ENCODE data around the gene ICAM4. TPM values are rescaled to one million over a fixed set of nuclear protein-coding genes. Genes with fewer than 3 reads are reported as not detected.

ICAM4 gene
- total and polyA plus RNA-seq, 5 experiments from 2014 or later = 0.22 to 0.57 (median 0.42) TPM; not detected in 2

- Mint-ChIP-seq H3K27ac (no peak overlapping the region), H3K4me3 (no peak overlapping the region), H3K4me1 (peaks cover 12 to 35% (median 27%) of the 10 kb centered on the region in 4 donors), H3K27me3 (no peaks in the 10 kb centered on the region), H3K9me3 (no peaks in the 10 kb centered on the region), H3K36me3 (peaks cover 5 to 58% (median 10%) of the 10 kb centered on the region in 3 donors)
- no peak for ATAC-seq
- POLR2A ChIA-PET = no interaction called here
- DNase-seq = no peak
Observed at GRCh38 chr19:10256551-10256950, 30.2 kb upstream of the ICAM4 start.

GRCh38 chr19:10256970-10257615 is 29.7 kb upstream of the ICAM4 start:
- Mint-ChIP-seq H3K27me3 (no peaks in the 10 kb centered on the region), H3K4me3 (peak overlapping the region in 2 of 10 donors; percentile 45 to 50), H3K4me1 (peaks cover 11 to 31% (median 22%) of the 10 kb centered on the region in 4 donors), H3K36me3 (peaks cover 5 to 58% (median 10%) of the 10 kb centered on the region in 3 donors), H3K27ac (peak overlapping the region in 4 of 10 donors; percentile 47 to 86 (median 63)), H3K9me3 (no peaks in the 10 kb centered on the region)
- POLR2A ChIA-PET = interaction anchor here (1.4 kb wide), 1 partner anchor 58 kb away, joined by 3 read pairs; the partner anchor contains the start of gene FDX2
- no peak for ATAC-seq
- DNase-seq = no peak

GRCh38 chr19:10258080-10258710 is 28.6 kb upstream of the ICAM4 start:
- POLR2A ChIA-PET = interaction anchor here (0.6 to 1.4 kb wide), 7 partner anchors 8 to 130 kb away, joined by 3 to 4 read pairs (median 3); partner anchors contain the start of genes FDX2 and TYK2
- no peak overlapping the region for H3K27ac Mint-ChIP-seq
- H3K4me3 Mint-ChIP-seq = peak overlapping the region in 1 of 10 donors; percentile 29
- no peaks in the 10 kb centered on the region for H3K27me3 Mint-ChIP-seq
- H3K36me3 Mint-ChIP-seq = peaks cover 5 to 54% (median 10%) of the 10 kb centered on the region in 3 donors
- H3K9me3 Mint-ChIP-seq = no peaks in the 10 kb centered on the region
- DNase-seq = no peak
- peaks cover 11 to 26% (median 15%) of the 10 kb centered on the region in 4 donors for H3K4me1 Mint-ChIP-seq
- no peak for ATAC-seq

GRCh38 chr19:10259162-10259905 is 27.4 kb upstream of the ICAM4 start:
- Mint-ChIP-seq H3K4me1 (peaks cover 6 to 16% (median 7%) of the 10 kb centered on the region in 4 donors), H3K27ac (peak overlapping the region in 2 of 10 donors; percentile 15 to 59), H3K27me3 (no peaks in the 10 kb centered on the region), H3K9me3 (no peaks in the 10 kb centered on the region), H3K36me3 (peaks cover 5 to 47% (median 10%) of the 10 kb centered on the region in 3 donors), H3K4me3 (no peak overlapping the region)
- ATAC-seq (peak; percentile 88 to 97), DNase-seq (peak; percentile 68 to 95 (median 84))
- POLR2A ChIA-PET = interaction anchor here (0.6 to 1.4 kb wide), 10 partner anchors 9 to 717 kb away, joined by 3 to 5 read pairs (median 3); partner anchors contain the start of gene TYK2

GRCh38 chr19:10260141-10260584 is 26.6 kb upstream of the ICAM4 start:
- H3K4me3 Mint-ChIP-seq = no peak overlapping the region
- no peak overlapping the region for H3K27ac Mint-ChIP-seq
- H3K36me3 Mint-ChIP-seq = peaks cover 5 to 38% (median 8%) of the 10 kb centered on the region in 3 donors
- no peaks in the 10 kb centered on the region for H3K27me3 Mint-ChIP-seq
- H3K4me1 Mint-ChIP-seq = peaks cover 4 to 15% (median 7%) of the 10 kb centered on the region in 4 donors
- POLR2A ChIA-PET = interaction anchor here (0.6 to 1.4 kb wide), 2 partner anchors 137 to 174 kb away, joined by 3 to 4 read pairs; no protein-coding TSS in a partner anchor
- DNase-seq (no peak), ATAC-seq (no peak)
- H3K9me3 Mint-ChIP-seq = no peaks in the 10 kb centered on the region

- ATAC-seq (no peak), DNase-seq (no peak)
- Mint-ChIP-seq H3K4me1 (peaks cover 0 to 4% (median 2%) of the 10 kb centered on the region in 4 donors), H3K9me3 (no peaks in the 10 kb centered on the region), H3K27me3 (no peaks in the 10 kb centered on the region), H3K27ac (no peak overlapping the region), H3K36me3 (peaks cover 0 to 15% (median 0%) of the 10 kb centered on the region in 3 donors), H3K4me3 (no peak overlapping the region)
- POLR2A ChIA-PET = interaction anchor here (0.7 kb wide), 1 partner anchor 126 kb away, joined by 3 read pairs; no protein-coding TSS in a partner anchor
Observed at GRCh38 chr19:10262771-10263170, 24.0 kb upstream of the ICAM4 start.

GRCh38 chr19:10266706-10267105 is 20.0 kb upstream of the ICAM4 start:
- ATAC-seq (no peak), DNase-seq (no peak)
- H3K36me3 Mint-ChIP-seq = no peaks in the 10 kb centered on the region
- no peaks in the 10 kb centered on the region for H3K9me3 Mint-ChIP-seq
- no peak overlapping the region for H3K4me3 Mint-ChIP-seq
- no peak overlapping the region for H3K27ac Mint-ChIP-seq
- peaks cover 4 to 24% (median 16%) of the 10 kb centered on the region in 4 donors for H3K4me1 Mint-ChIP-seq
- POLR2A ChIA-PET = no interaction called here
- H3K27me3 Mint-ChIP-seq = no peaks in the 10 kb centered on the region

- H3K4me1 Mint-ChIP-seq = peaks cover 4 to 26% (median 24%) of the 10 kb centered on the region in 4 donors
- no peak overlapping the region for H3K4me3 Mint-ChIP-seq
- no peak for DNase-seq
- ATAC-seq = no peak
- H3K36me3 Mint-ChIP-seq = no peaks in the 10 kb centered on the region
- H3K27ac Mint-ChIP-seq = peak overlapping the region in 1 of 10 donors; percentile 9
- no peaks in the 10 kb centered on the region for H3K27me3 Mint-ChIP-seq
- POLR2A ChIA-PET = interaction anchor here (3.8 kb wide), 1 partner anchor 119 kb away, joined by 52 read pairs; no protein-coding TSS in a partner anchor
- no peaks in the 10 kb centered on the region for H3K9me3 Mint-ChIP-seq
Observed at GRCh38 chr19:10268071-10268470, 18.7 kb upstream of the ICAM4 start.

- Mint-ChIP-seq H3K4me1 (peaks cover 4 to 30% (median 25%) of the 10 kb centered on the region in 4 donors), H3K4me3 (peak overlapping the region; percentile 76 to 88 (median 84)), H3K36me3 (peaks cover 0 to 2% (median 0%) of the 10 kb centered on the region in 3 donors), H3K9me3 (no peaks in the 10 kb centered on the region), H3K27me3 (no peaks in the 10 kb centered on the region), H3K27ac (peak overlapping the region; percentile 72 to 92 (median 88))
- ATAC-seq = peak; percentile 75 to 76
- POLR2A ChIA-PET = interaction anchor here (0.6 to 3.8 kb wide), 11 partner anchors 10 to 134 kb away, joined by 3 to 52 read pairs (median 6); partner anchors contain the start of genes CDC37, ICAM5, RAVER1 and TYK2
- DNase-seq = peak; percentile 73 to 91 (median 85)
Observed at GRCh38 chr19:10269333-10270179, 17.2 kb upstream of the ICAM4 start.

- ATAC-seq = peak; percentile 56 to 59
- no peaks in the 10 kb centered on the region for H3K9me3 Mint-ChIP-seq
- H3K36me3 Mint-ChIP-seq = peaks cover 0 to 8% (median 0%) of the 10 kb centered on the region in 3 donors
- H3K4me3 Mint-ChIP-seq = peak overlapping the region; percentile 76 to 88 (median 84)
- no peaks in the 10 kb centered on the region for H3K27me3 Mint-ChIP-seq
- DNase-seq = peak in 8 of 10 donors; percentile 40 to 80 (median 56)
- peaks cover 6 to 30% (median 25%) of the 10 kb centered on the region in 4 donors for H3K4me1 Mint-ChIP-seq
- H3K27ac Mint-ChIP-seq = peak overlapping the region; percentile 60 to 92 (median 88)
- POLR2A ChIA-PET = interaction anchor here (0.7 to 3.8 kb wide), 15 partner anchors 10 to 135 kb away, joined by 3 to 52 read pairs (median 5); partner anchors contain the start of genes CDC37, ICAM5, MRPL4 and RAVER1
Observed at GRCh38 chr19:10270180-10270615, 16.6 kb upstream of the ICAM4 start.

Data from naive thymus-derived CD8-positive, alpha-beta T cell (primary cell).